Neural crest cell (in vitro differentiated cells): ENCODE measurements around the gene OR2D3. TPM values are rescaled to one million over a fixed set of nuclear protein-coding genes. Genes with fewer than 3 reads are reported as not detected.

ENCODE experiments used
- DNase-seq: peaks from one replicate; pipeline ENCODE4 v3.0.0; 2021; ENCODE audit warnings: low read depth, mixed read lengths, low spot score
- H3K27ac Mint-ChIP-seq: one replicate; pipeline ENCODE4 v1.8.0; 2021; ENCODE audit warnings: mild to moderate bottlenecking, mixed read lengths; ENCODE audit not compliant: unreplicated experiment
- H3K27me3 Mint-ChIP-seq: 2 replicates; pipeline ENCODE4 v1.8.0; 2021; ENCODE audit warnings: low read depth, mild to moderate bottlenecking, mixed read lengths
- H3K36me3 Mint-ChIP-seq: 2 replicates; pipeline ENCODE4 v1.8.0; 2021; ENCODE audit warnings: low read depth, mild to moderate bottlenecking, mixed read lengths
- H3K4me1 Mint-ChIP-seq: 2 replicates; pipeline ENCODE4 v1.8.0; 2021; ENCODE audit warnings: mixed read lengths
- H3K4me3 Mint-ChIP-seq: one replicate; pipeline ENCODE4 v1.8.0; 2021; ENCODE audit warnings: mild to moderate bottlenecking, mixed read lengths
- H3K9me3 Mint-ChIP-seq: 2 replicates; pipeline ENCODE4 v1.8.0; 2021; ENCODE audit warnings: mixed read lengths
- CTCF ChIP-seq: fragments of 200-600 bp; sonication (generic); conservative IDR thresholded peaks from 2 replicates; pipeline ENCODE4 v1.5.0; 2021; ENCODE audit warnings: antibody characterized with exemption, mild to moderate bottlenecking
- total RNA-seq: library from RNA; stranded (reverse); gene quantifications from 2 replicates; pipeline ENCODE4 v1.2.1, GENCODE V29; 2021

Gene OR2D3
- total RNA-seq, 1 donor from 2014 or later = not detected

DNA sequence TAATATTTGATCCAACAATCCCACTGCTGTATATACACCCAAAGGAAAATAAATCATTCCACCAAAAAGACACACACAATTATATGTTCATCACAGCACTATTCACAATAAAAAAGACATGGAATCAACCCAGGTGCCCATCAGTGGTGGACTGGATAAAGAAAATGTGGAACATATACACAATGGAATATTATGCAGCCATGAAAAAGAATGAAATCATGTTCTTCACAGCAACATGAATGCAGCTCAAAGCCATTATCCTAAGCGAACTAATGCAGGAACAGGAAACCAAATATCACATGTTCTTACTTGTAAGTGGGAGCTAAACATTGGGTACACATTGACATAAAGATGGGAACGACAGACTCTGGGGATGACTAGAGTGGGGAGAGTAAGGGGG lies 1.1 kb upstream of the OR2D3 start:
- no peak for TF ChIP-seq CTCF
- Mint-ChIP-seq H3K36me3 (no peaks in the 10 kb centered on the region), H3K4me3 (no peak overlapping the region), H3K4me1 (no peaks in the 10 kb centered on the region), H3K9me3 (no peaks in the 10 kb centered on the region), H3K27ac (no peak overlapping the region), H3K27me3 (no peaks in the 10 kb centered on the region)
- DNase-seq = no peak

DNA sequence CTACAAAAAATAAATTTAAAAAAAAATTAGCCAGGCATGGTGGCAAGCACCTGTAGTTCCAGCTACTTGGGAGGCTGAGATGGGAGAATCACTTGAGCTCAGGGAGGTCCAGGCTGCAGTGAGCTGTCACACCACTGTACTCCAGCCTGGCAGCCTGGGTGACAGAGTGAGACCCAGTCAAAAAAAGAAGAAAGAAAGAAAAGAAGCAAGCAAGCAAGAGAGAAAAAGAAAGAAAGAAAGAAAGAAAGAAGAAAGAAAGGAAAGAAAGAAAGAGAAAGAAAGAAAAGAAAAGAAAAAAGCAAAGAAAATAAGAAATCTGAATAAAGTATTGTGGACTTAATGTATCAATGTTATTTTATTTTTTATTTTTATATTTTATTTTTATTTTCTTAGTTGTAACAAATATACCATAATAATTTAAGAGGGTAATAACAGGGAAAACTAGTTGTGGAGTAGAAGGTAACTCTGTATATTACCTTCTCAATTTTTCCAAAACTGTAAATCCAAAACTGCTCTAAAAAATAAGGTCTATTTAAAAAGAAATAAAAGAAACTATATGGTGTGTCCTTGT lies 4.3 kb downstream of the OR2D3 start:
- H3K4me3 Mint-ChIP-seq = peak overlapping the region; percentile 98
- no peaks in the 10 kb centered on the region for H3K36me3 Mint-ChIP-seq
- no peaks in the 10 kb centered on the region for H3K27me3 Mint-ChIP-seq
- TF ChIP-seq CTCF = no peak
- no peak overlapping the region for H3K27ac Mint-ChIP-seq
- no peaks in the 10 kb centered on the region for H3K9me3 Mint-ChIP-seq
- H3K4me1 Mint-ChIP-seq = peaks cover 32% of the 10 kb centered on the region
- no peak for DNase-seq

- TF ChIP-seq CTCF = no peak
- Mint-ChIP-seq H3K27ac (peak overlapping the region; percentile 94), H3K27me3 (no peaks in the 10 kb centered on the region), H3K4me3 (peak overlapping the region; percentile 98), H3K4me1 (peaks cover 32% of the 10 kb centered on the region), H3K36me3 (no peaks in the 10 kb centered on the region), H3K9me3 (no peaks in the 10 kb centered on the region)
- DNase-seq = peak; percentile 7
Measured at GRCh38 chr11:6925636-6926207, 4.9 kb downstream of the OR2D3 start.

DNA sequence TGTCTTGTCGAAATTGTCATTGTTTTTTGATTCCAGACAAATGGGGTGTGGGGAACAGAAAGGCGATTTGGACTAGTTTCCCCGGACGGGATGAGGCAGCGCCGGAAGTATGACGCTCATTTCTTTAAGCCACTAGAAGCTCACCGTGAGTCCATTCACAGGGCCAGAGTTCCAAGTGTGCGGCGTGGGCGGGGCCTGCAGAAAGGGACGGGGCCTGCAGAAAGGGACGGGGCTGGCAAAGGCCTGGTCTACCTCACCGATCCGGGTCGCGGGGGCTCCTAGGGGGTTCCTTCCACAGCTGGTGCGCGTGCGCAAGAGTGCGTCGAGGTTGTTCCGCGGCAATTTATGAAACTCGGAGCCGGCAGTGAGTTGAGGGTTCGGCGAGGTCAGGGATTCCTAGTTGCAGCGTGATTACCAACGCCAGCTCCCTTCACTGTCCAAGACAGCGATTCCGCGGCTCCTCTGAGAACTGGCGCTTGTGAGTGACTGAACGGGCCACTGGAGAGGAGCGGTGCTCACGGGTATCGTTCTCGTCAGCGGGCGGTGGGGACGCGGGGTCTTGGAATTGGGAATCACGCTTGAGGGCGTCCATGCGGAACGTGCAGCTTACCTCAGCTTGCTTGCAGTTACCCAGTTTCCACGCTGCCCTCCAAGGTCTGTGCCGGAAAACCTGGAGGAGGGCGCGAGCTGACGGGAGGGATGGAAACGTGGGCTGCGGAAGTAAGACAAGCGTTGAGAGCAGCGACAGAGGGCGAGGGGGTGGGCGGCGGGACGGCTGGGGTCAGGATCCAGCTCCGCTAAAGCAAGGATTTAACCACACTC lies 5.6 kb downstream of the OR2D3 start, which contains the start of gene ZNF215:
TSS of gene ZNF215 (plus strand) at position 219 of the 822 bp plus-strand sequence. CDS start 5,847 bp downstream, outside the sequence.
- Mint-ChIP-seq H3K4me3 (peak within 1 kb of the TSS; percentile 98), H3K9me3 (no peaks in the 10 kb centered on the region), H3K4me1 (peaks cover 32% of the 10 kb centered on the region), H3K27ac (peak within 1 kb of the TSS; percentile 94), H3K36me3 (no peaks in the 10 kb centered on the region), H3K27me3 (no peaks in the 10 kb centered on the region)
- DNase-seq = peak; percentile 69
- no peak for TF ChIP-seq CTCF

GRCh38 chr11:6927030-6927617 lies 6.3 kb downstream of the OR2D3 start:
- TF ChIP-seq CTCF = no peak
- no peaks in the 10 kb centered on the region for H3K36me3 Mint-ChIP-seq
- H3K27ac Mint-ChIP-seq = no peak overlapping the region
- peaks cover 32% of the 10 kb centered on the region for H3K4me1 Mint-ChIP-seq
- peak overlapping the region; percentile 98 for H3K4me3 Mint-ChIP-seq
- DNase-seq = no peak
- H3K27me3 Mint-ChIP-seq = no peaks in the 10 kb centered on the region
- H3K9me3 Mint-ChIP-seq = no peaks in the 10 kb centered on the region
